Activated CD8-positive, alpha-beta T cell treated with anti-CD3 and anti-CD28 coated beads for 36 hours (primary cell): ENCODE measurements around the gene SYPL1. TPM values are rescaled to one million over a fixed set of nuclear protein-coding genes. Genes with fewer than 3 reads are reported as not detected.
A peak's percentile ranks its signal among the peaks of the same experiment; 100 is the strongest.

ENCODE experiments used
- ATAC-seq: fragments of 200-7000 bp; cut with Tn5 transposase; one replicate; pipeline ENCODE4 v1.10.0; 2021; ENCODE audit warnings: mild to moderate bottlenecking, moderate library complexity
- CTCF ChIA-PET: fragments of 350-600 bp; sonication (Branson Sonifier 250); formaldehyde crosslinking; loops from one replicate; lab custom pipeline; 2021; ENCODE audit warnings: antibody characterized with exemption; lab: Charles Lee
- POLR2A ChIA-PET: fragments of 350-600 bp; sonication (Branson Sonifier 250); formaldehyde crosslinking; loops from one replicate; lab custom pipeline; 2021; ENCODE audit warnings: antibody characterized with exemption; lab: Charles Lee
- DNase-seq: peaks from one replicate; pipeline ENCODE4 v3.0.0-alpha.2; 2020
- H3K27ac Mint-ChIP-seq: one replicate; pipeline ENCODE4 v1.8.0; 2021; ENCODE audit warnings: mild to moderate bottlenecking, mixed read lengths
- H3K27me3 Mint-ChIP-seq: one replicate; pipeline ENCODE4 v1.8.0; 2021; ENCODE audit warnings: mixed read lengths
- H3K36me3 Mint-ChIP-seq: one replicate; pipeline ENCODE4 v1.8.0; 2021; ENCODE audit warnings: low read depth, mixed read lengths
- H3K4me1 Mint-ChIP-seq: one replicate; pipeline ENCODE4 v1.8.0; 2021; ENCODE audit warnings: low read depth, mixed read lengths
- H3K4me3 Mint-ChIP-seq: one replicate; pipeline ENCODE4 v1.8.0; 2021; ENCODE audit warnings: mild to moderate bottlenecking, moderate library complexity, mixed read lengths
- H3K9me3 Mint-ChIP-seq: one replicate; pipeline ENCODE4 v1.8.0; 2021; ENCODE audit warnings: mixed read lengths
- CTCF ChIP-seq: fragments of 200-600 bp; IDR thresholded peaks from one replicate; pipeline ENCODE4 v1.8.0; 2022; ENCODE audit warnings: antibody characterized with exemption, mild to moderate bottlenecking
- intact Hi-C: fragments of 100-400 bp; cut with micrococcal nuclease; formaldehyde crosslinking; loops from one replicate; pipeline ENCODE4 v1.10.0; 2022
- total RNA-seq, 2 experiments: library from RNA; stranded (reverse); gene quantifications; one replicate each; pipeline ENCODE4 v1.2.3, GENCODE V29; 2021

Gene SYPL1
- total RNA-seq, 2 experiments from 2014 or later, result 40.1 to 44.6 TPM

- Mint-ChIP-seq H3K27ac (peak overlapping the region; percentile 34), H3K4me1 (peaks cover 31% of the 10 kb centered on the region), H3K9me3 (no peaks in the 10 kb centered on the region), H3K27me3 (no peaks in the 10 kb centered on the region), H3K4me3 (no peak overlapping the region), H3K36me3 (no peaks in the 10 kb centered on the region)
- ATAC-seq, result peak; percentile 22
- intact Hi-C loops, result loop anchor here (1.0 to 5.0 kb wide), 2 partner anchors 55 to 96 kb away; partner anchors contain the start of gene SYPL1
- peak; percentile 9 for TF ChIP-seq CTCF
- ChIA-PET POLR2A (interaction anchor here (0.7 to 2.3 kb wide), 5 partner anchors 14 to 98 kb away, joined by 3 to 17 read pairs (median 7); partner anchors contain the start of gene SYPL1), CTCF (interaction anchor here (0.6 to 6.1 kb wide), 30 partner anchors 10 to 320 kb away, joined by 3 to 195 read pairs (median 5); no protein-coding TSS in a partner anchor)
- DNase-seq, result no peak
These were observed 54.7 kb downstream of the SYPL1 start for GRCh38 chr7:106057204-106057961.

- peaks cover 25% of the 10 kb centered on the region for H3K4me1 Mint-ChIP-seq
- H3K27ac Mint-ChIP-seq, result peak overlapping the region; percentile 34
- CTCF ChIA-PET, result interaction anchor here (0.6 to 6.1 kb wide), 28 partner anchors 11 to 296 kb away, joined by 3 to 195 read pairs (median 5); no protein-coding TSS in a partner anchor
- H3K27me3 Mint-ChIP-seq, result no peaks in the 10 kb centered on the region
- POLR2A ChIA-PET, result interaction anchor here (0.6 to 2.3 kb wide), 4 partner anchors 14 to 413 kb away, joined by 3 to 17 read pairs (median 8); partner anchors contain the start of gene SYPL1
- no peaks in the 10 kb centered on the region for H3K9me3 Mint-ChIP-seq
- ATAC-seq, result peak; percentile 97
- peak; percentile 87 for TF ChIP-seq CTCF
- DNase-seq, result peak; percentile 83
- intact Hi-C loops, result loop anchor here (1.0 to 5.0 kb wide), 2 partner anchors 56 to 97 kb away; partner anchors contain the start of gene SYPL1
- H3K4me3 Mint-ChIP-seq, result no peak overlapping the region
- no peaks in the 10 kb centered on the region for H3K36me3 Mint-ChIP-seq
These were observed 55.5 kb downstream of the SYPL1 start for GRCh38 chr7:106056513-106057203.

GRCh38 chr7:106054971-106055532, 57.1 kb downstream of the SYPL1 start:
- POLR2A ChIA-PET, result interaction anchor here (1.1 kb wide), 1 partner anchor 100 kb away, joined by 3 read pairs; no protein-coding TSS in a partner anchor
- intact Hi-C loops, result loop anchor here (5.0 kb wide), 1 partner anchor 57 kb away; the partner anchor contains the start of gene SYPL1
- Mint-ChIP-seq H3K4me3 (no peak overlapping the region), H3K4me1 (peaks cover 25% of the 10 kb centered on the region), H3K27ac (no peak overlapping the region), H3K27me3 (no peaks in the 10 kb centered on the region), H3K36me3 (no peaks in the 10 kb centered on the region), H3K9me3 (no peaks in the 10 kb centered on the region)
- ATAC-seq (no peak), DNase-seq (no peak)
- TF ChIP-seq CTCF, result no peak
- CTCF ChIA-PET, result interaction anchor here (1.1 to 6.1 kb wide), 3 partner anchors 17 to 111 kb away, joined by 3 to 195 read pairs (median 21); no protein-coding TSS in a partner anchor

GRCh38 chr7:106054156-106054910, 57.8 kb downstream of the SYPL1 start:
- Mint-ChIP-seq H3K36me3 (no peaks in the 10 kb centered on the region), H3K27ac (no peak overlapping the region), H3K4me3 (no peak overlapping the region), H3K4me1 (peaks cover 21% of the 10 kb centered on the region), H3K27me3 (no peaks in the 10 kb centered on the region), H3K9me3 (no peaks in the 10 kb centered on the region)
- no peak for TF ChIP-seq CTCF
- intact Hi-C loops, result no loop called here
- POLR2A ChIA-PET, result interaction anchor here (1.1 kb wide), 1 partner anchor 101 kb away, joined by 3 read pairs; no protein-coding TSS in a partner anchor
- no peak for ATAC-seq
- no peak for DNase-seq
- CTCF ChIA-PET, result interaction anchor here (1.1 to 6.1 kb wide), 2 partner anchors 18 to 99 kb away, joined by 3 to 195 read pairs; no protein-coding TSS in a partner anchor
